LNCaP clone FGC (cell line): ENCODE data around the gene PSMD8.

Experiments used
- DNase-seq: peaks from one replicate; pipeline ENCODE4 v3.0.0-alpha.2; 2011; ENCODE audit warnings: low read depth
- H3K4me3 ChIP-seq: 2 replicates; pipeline ENCODE4 v1.5.1; 2011; ENCODE audit warnings: mild to moderate bottlenecking, low read depth, low read length, control low read depth
- TF ChIP-seq, protein P1 (sequence below): IDR thresholded peaks from 2 replicates; pipeline ENCODE4 v1.5.1; 2012; ENCODE audit warnings: mild to moderate bottlenecking; ENCODE audit not compliant: control insufficient read depth, insufficient read depth; ENCODE audit errors: extremely low read depth

The PSMD8 gene

GRCh38 chr19:38374332-38375097 lies at the start of gene PSMD8:
PSMD8 (plus strand) TSS chr19:38374571; CDS start chr19:38374602, 31 bp downstream.
- DNase-seq, result peak; percentile 100
- peak within 1 kb of the TSS; percentile 99 for H3K4me3 ChIP-seq
- TF ChIP-seq, protein P1, sequence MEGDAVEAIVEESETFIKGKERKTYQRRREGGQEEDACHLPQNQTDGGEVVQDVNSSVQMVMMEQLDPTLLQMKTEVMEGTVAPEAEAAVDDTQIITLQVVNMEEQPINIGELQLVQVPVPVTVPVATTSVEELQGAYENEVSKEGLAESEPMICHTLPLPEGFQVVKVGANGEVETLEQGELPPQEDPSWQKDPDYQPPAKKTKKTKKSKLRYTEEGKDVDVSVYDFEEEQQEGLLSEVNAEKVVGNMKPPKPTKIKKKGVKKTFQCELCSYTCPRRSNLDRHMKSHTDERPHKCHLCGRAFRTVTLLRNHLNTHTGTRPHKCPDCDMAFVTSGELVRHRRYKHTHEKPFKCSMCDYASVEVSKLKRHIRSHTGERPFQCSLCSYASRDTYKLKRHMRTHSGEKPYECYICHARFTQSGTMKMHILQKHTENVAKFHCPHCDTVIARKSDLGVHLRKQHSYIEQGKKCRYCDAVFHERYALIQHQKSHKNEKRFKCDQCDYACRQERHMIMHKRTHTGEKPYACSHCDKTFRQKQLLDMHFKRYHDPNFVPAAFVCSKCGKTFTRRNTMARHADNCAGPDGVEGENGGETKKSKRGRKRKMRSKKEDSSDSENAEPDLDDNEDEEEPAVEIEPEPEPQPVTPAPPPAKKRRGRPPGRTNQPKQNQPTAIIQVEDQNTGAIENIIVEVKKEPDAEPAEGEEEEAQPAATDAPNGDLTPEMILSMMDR, result no peak

GRCh38 chr19:38326591-38326990 lies 47.8 kb upstream of the PSMD8 start:
- no peak for DNase-seq
- no peak overlapping the region for H3K4me3 ChIP-seq
- TF ChIP-seq, protein P1, result no peak

GRCh38 chr19:38329651-38330050 lies 44.7 kb upstream of the PSMD8 start:
- no peak overlapping the region for H3K4me3 ChIP-seq
- TF ChIP-seq, protein P1, result no peak
- no peak for DNase-seq

- H3K4me3 ChIP-seq, result no peak overlapping the region
- no peak for DNase-seq
- TF ChIP-seq, protein P1, result no peak
Observed at GRCh38 chr19:38331728-38332127, 42.6 kb upstream of the PSMD8 start.

- TF ChIP-seq, protein P1, result no peak
- H3K4me3 ChIP-seq, result no peak overlapping the region
- DNase-seq, result no peak
Observed at GRCh38 chr19:38333245-38333644, 41.1 kb upstream of the PSMD8 start.

GRCh38 chr19:38335949-38336637 lies 38.3 kb upstream of the PSMD8 start:
- peak; percentile 85 for DNase-seq
- TF ChIP-seq, protein P1, result no peak
- H3K4me3 ChIP-seq, result peak overlapping the region; percentile 87
